HG02571 (cell line): ENCODE measurements around the gene SPACA5B.
"Not testable (repeated sequence)": the region's sequence is repeated elsewhere in the genome, so short reads cannot be mapped to it uniquely, and the experiment has no call there.

Experiments
- ATAC-seq: cut with Tn5 transposase; IDR thresholded peaks from one replicate; pipeline ENCODE4 v1.9.1; 2021; ENCODE audit warnings: mild to moderate bottlenecking, moderate library complexity; ENCODE audit not compliant: unreplicated experiment

Gene SPACA5B

DNA sequence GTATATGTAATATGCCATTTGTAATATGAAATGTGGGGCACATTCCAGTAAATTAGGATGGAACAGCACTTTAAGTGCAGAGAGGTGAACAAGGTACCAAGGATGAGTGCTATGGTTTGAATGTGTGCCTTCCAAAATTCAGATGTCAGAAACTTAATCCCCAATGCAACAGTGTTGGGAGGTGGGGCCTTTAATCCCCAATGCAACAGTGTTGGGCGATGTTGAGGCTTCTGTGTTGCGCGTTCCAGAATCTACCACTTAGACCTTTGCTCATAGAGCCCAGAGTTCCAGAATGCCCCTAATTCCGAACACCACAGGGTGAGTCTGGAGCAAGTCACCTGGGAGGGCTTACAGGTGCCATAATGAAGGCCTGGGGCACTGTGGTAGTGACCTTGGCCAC lies at the start of gene SPACA5B:
Gene SPACA5B, plus strand, starts transcription at position 301 of the 400 bp plus-strand sequence. Its CDS starts 62 bp downstream, at position 363.
- not testable (repeated sequence) for ATAC-seq

DNA sequence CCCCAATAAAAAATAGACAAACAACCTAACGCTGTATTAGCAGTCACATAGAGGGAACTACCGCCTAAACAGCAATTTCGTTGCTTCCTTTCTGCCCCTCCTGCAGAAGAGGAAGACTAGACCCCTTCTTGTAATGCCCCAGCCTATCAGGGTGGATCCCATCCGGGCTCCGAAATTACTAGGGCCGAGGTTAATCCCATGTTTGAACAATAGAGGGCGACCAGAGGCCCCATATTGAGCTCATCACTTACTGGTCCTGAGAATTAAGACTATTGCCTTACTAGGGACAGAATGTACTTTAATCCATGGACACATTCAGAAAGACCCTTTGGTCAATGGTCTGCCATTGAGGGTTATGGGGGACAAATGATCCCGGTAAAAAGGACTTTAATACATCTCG lies 47.2 kb upstream of the SPACA5B start:
- no peak for ATAC-seq

DNA sequence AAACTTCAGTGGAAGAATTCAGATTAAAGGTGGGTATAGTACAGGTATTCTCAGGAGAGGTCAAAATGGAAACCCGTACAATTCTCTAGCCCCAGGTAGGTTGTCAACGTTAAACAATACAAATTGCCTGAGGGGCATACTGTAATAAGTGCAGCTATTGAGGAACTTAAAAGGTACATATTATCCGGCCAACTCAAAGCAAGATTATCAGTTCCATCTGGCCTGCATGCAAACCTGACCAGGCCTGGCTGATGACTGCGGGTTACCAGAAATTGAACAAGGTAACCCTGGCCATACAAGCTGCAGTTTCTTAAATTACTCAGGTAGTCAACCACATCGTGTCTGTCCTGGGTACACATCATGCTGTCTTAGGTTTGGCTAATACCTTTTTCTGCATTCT lies 46.7 kb upstream of the SPACA5B start:
- no peak for ATAC-seq

DNA sequence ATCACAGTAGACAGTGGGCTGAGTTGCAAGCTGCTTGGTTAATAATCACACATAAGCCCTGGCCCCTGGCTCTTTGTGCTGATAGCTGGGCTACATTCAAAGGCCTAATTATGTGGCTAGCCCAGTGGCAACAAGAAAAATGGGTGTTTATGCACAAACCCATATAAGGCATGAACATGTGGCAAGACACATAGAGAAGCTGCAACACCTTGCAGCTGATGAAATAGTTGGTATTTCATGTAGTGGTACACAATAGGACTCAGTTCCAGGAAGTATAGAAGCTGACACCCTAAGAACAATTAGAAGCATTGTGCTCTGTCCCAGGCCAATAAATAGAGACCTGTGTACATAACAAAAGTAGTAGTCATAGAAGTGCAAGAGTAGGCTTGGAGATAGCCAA lies 44.3 kb upstream of the SPACA5B start:
- ATAC-seq, result no peak

DNA sequence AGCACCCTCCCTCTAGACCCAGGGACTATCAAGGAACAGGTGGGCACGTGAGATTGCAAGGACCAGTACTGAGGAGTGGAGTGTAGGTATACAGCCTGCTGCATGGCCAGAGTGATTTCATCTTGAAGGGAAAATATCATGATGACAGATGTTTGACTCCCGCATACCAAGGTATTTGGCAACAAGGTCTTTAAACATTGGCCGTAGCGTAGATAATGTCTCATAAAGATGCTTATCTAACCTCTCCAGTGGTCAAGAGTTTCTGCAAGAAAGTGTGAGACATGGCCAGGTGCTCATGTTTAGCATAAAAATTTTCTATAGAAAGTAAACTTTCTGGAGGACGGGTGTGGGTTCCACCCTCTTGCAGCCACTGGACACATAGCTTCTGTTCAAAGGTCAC lies 40.3 kb upstream of the SPACA5B start:
- ATAC-seq, result no peak

DNA sequence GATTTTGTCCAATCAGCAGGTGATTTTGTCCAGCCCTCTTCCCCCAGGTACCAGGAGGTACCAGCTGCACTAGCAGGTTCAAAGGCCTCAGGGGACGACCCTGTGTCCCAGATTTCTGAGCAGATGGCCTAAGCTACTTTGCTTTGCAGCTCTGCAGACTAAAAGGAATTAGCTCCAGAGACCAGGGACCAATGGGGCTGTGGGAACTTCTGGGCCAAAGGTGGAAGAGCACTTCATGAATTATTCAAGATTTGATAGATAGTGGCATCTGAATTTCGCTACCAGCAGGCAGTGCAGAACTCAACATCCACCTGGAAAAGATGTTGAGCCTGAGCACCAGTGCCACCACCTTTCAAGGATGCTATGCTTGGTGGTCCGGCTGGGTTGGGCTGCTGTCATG lies 37.9 kb upstream of the SPACA5B start:
- not testable (repeated sequence) for ATAC-seq

DNA sequence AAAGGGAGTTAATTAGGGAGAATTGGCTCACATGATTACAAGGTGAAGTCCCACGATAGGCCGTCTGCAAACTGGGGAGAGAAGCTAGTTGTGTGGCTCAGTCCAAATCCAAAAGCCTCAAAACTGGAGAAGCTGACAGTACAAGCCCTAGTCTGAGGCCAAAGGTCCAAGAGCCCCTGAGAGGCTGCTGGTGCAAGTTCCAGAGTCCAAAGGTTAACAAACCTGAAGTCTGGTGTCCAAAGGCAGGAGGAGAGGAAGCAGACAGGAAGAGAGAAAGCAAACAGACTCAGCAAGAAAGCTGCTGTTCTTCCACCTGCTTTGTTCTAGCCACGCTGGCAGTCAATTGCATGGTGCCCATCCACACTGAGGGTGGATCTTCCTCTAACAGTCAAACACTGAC lies 29.0 kb upstream of the SPACA5B start:
- no peak for ATAC-seq

DNA sequence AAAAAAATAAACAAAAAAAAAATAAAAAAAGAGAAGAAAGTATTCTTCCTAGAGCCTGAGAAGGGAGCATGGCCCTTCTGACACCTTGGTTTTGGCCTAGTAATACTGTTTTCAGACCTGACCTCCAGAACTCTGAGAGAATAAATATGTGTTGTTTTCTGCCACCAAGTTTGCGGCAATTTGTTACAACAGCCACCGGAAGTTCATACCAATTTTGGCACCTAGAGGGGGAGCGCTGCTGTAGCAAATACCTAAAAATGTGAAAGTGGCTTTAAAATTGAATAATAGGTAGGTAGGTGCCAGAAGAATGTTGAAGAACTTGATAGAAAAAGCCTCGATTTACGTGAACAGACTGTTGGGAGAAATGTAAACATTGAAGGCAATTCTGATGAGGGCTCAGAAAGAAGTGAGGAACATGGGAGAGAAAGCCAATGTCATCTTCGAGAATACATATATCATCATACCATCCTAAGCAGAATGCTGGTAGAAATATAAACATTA lies 27.5 kb upstream of the SPACA5B start:
- no peak for ATAC-seq

DNA sequence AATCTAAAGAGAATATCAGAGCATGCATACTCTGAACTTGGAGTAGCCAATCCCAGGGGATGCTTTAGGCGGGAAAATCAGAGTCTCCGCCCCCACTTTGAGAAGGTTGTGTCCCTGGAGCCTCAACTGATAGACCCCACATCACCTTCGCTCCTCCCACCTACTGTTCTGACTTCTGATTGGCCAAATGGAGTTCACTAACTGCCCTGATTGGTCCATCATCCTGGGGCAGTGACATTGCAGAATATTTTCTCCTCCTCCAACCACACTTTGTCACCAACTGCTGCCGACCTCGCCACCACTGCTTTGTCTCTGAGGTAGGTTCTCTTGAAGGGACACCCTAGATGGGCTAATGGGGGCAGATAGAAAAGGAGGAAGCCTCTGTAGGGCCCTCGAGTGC lies 22.7 kb upstream of the SPACA5B start:
- no peak for ATAC-seq

DNA sequence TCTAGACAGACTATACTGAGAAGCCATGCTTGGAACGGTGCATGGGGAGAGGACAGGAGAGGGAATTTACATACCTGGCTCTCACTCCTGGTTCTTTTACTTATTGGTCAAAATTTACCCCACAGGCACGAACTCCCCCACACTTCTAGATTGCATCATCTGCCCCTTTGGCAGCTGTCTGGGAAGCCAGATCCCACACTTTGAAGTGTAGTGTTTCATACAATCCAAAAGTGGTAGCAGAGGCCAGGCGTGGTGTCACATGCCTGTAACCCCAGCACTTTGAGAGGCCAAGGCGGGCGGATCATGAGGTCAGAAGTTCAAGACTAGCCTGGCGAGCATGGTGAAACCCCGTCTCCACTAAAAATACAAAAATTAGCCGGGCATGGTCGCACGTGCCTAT lies 5.1 kb upstream of the SPACA5B start:
- not testable (repeated sequence) for ATAC-seq

DNA sequence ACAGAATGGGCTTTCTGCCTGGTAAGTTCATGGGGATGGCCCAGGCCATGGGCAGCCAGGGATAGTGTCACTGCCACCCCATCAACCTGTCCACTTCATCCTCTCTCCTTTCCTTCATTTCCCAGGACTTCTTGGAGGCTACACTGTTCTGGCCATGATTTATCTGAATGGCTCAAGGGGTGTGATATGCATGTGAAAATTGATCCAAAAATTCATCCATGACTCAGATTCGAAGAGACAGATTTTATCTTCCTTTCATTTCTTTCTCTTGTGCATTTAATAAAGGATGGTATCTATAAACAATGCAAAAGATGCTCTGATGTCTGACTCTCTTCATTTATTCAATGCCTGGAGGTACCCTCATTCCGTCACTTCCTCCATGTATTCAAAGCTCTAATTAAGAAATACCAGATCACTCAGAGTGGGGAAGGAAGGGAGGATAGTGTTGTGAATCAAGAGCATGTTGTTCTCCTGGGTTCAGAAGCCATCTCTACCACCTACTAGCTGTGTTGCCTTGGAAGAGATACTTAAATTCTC lies 1.9 kb downstream of the SPACA5B start:
- ATAC-seq, result not testable (repeated sequence)

DNA sequence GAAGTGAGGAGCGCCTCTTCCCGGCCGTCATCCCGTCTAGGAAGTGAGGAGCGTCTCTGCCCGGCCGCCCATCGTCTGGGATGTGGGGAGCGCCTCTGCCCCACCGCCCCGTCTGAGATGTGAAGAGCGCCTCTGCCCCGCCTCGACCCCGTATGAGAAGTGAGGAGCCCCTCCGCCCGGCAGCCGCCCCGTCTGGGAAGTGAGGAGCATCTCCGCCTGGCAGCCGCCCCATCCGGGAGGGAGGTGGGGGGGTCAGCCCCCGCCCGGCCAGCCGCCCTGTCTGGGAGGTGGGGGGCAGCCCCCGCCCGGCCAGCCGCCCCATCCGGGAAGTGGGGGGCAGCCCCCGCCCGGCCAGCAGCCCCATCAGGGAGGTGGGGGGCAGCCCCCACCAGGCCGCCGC lies 8.7 kb downstream of the SPACA5B start:
- ATAC-seq, result not testable (repeated sequence)

DNA sequence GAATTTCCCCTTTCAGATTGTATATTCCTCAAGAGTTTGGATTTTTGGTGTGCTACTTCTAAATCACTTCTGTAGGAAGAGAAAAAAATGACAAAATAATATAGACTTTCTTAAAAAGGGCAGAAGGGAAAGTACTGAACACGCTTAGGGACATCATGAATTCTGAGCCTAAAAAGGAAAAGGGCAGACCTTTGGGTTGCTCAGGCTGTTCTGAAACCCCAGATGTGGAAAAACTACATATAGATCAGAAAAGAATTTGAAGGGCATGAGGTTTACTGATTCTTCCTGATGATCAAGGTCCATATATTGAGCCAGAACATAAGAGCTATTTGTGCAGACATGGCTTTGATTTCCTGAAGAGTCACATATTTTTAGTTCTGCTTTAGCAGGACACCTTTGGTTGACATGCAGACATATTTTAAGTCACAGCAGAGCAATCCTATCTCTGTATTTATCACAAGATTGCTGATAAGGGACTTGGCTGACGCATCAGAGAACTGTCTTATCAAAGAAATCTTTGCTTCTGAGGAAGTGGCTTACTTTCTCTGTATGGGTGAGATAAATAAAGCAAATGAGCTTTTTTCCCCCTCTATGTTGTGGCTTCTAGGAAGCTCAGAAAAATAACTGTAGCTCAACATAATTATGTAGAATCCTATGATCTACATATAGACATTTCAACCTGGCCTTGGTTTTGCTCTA lies 11.5 kb downstream of the SPACA5B start:
- not testable (repeated sequence) for ATAC-seq

DNA sequence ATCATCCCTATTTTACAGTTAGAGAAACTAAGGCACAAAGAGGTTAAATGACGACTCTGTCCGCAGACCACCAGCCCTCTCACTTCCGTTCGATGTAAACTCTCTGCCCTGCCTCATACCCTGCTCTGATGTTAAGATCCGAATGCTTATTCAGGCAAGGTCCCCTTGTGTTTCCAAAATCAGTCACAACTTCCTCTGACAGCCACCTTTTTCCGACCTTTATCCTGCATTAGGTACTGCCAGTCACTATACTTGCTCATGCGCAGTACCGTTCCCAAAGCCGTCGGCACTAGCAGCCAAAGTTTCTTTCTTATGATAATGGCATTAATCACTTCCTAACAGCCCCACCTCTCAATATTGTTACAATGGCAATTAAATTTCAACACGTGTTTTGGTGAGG lies 12.3 kb downstream of the SPACA5B start:
- ATAC-seq, result not testable (repeated sequence)

DNA sequence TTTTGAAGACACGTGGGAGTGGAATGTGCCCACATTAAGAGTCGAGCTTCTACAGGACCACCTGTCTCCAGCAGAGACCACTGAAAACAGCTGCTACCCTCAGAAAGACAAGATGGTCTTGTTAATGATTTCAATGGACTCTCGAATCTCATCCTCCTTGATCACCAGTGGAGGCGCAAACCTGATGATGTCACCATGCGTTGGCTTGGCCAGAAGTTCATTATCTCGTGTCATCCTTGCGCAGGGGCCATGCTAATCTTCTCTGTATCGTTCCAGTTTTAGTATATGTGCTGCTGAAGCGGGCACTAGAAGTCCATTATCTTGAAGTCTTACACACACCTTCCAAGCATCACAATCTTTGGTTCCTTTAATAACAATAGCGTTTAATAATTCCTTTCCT lies 23.3 kb downstream of the SPACA5B start:
- ATAC-seq, result no peak

DNA sequence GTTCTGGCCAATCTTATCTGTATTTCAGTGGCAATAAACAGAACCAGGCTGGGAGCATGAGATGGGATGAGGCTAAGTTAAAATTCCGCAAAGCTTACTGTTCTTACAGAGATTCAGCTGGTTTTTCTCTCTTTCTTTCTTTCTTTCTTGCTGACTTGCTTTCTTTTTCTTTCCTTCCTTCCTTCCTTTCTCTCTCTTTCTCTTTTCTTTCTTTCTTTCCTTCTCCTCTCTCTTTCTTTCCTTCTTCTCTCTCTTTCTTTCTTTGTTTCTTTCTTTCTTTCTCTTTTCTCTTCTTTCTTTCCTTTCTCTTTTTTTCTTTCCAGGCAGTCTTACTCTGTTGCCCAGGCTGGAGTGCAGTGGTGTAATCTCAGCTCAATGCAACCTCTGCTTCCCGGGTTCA lies 24.4 kb downstream of the SPACA5B start:
- ATAC-seq, result no peak

DNA sequence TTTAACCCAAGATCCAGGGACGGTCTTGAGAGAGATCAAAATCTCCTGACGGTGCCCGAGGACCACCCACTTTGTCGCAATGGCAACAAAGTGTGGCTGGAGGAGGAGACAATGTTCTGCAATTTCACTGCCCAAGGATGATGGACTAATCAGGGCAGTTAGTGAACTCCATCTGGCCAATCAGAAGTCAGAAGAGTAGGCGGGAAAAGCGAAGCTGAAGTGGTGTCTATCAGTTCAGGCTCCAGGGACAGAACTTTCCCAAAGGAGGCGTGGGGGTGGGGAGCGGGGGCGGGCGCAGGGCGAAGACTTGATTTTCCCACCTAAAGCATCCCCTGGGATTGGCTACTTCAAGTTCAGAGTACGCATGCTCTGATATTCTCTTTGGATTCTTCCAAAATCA lies 25.6 kb downstream of the SPACA5B start:
- ATAC-seq, result no peak

DNA sequence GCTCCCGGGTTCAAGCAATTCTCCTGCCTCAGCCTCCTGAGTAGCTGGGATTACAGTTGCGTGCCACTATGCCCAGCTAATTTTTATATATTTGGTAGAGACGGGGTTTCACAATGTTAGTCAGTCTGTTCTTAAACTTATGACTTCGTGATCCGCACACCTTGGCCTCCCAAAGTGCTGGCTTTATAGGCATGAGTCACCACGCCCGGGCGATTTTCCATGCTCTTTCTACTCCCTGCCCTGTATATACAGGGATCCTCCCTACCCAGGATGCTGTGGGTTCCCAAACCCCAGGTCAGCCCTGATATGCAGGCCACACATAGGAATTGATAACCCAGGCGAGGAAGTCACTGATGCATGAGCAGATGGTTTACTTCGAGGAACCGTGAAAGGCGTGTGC lies 34.8 kb downstream of the SPACA5B start:
- ATAC-seq, result no peak

DNA sequence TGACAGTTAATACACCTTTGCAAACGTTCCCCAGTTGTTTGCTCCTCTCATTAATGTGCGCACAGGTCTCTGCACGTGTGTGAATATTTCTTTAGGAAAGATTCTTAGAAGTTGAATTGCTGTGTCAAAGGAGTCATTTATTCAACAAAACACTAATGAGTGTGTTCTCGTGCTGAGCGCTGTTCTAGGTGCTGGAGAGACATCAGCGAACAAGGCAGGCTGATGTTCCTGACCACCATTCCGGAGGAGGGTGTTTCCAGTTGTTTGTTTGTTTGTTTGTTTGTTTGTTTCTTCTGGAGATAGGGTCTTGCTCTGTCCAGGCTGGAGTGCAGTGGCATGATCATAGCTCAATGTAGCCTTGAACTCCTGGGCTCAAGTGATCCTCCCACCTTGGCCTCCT lies 35.9 kb downstream of the SPACA5B start:
- ATAC-seq, result not testable (repeated sequence)

DNA sequence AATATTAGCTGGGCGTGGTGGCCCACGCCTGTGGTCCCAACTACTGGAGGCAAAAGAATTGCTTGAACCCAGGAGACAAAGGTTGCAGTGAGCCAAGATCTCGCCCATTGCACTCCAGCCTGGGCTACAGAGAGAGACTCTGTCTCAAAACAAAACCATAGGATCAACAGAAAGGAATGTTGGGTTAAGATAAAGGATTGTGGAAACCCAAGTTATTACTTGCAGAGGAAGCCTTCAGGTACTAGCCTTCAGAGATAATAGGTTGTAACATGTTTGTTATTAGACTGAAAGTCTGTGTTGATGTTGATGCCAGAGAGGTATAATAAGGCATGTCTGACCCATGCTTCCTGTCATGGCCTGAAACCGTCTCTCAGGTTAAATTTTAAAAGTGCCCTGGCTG lies 49.3 kb downstream of the SPACA5B start:
- ATAC-seq, result no peak

DNA sequence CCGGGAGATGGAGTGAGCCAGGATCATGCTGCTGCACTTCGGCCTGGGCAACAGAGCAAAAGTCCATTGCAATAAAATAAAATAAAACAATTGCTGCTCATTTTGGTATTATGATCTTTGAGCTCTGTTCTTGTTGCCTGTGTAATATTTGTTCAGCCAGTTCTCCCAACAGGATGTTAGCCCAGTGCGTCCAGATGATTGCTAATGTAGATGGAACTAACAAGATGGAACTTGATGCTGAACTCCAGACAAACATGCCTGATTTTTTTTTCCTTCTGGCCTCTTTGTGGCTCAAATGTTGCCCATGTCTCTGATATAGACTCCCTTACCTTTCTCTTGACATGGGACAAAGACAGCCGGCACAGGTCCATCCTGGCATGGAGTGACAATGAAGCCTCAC lies 50.4 kb downstream of the SPACA5B start:
- no peak for ATAC-seq

DNA sequence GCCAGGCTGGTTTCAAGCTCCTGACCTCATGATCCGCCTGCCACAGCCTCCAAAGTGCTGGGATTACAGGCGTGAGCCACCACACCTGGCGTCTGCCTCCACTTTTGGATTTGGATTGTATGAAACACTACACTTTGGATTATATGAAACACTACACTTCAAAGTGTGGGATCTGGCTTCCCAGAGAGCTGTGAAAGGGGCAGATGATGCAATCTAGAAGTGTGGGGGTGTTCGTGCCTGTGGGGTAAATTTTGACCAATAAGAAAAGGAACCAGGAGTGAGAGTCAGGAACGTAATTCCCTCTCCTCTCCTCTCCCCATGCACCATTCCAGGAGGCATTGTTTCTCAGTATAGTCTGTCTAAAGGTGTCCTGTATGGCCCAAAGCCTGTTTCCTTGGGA lies 51.5 kb downstream of the SPACA5B start:
- not testable (repeated sequence) for ATAC-seq
